ENCODE data around the gene IFNW1. TPM values are rescaled to one million over a fixed set of nuclear protein-coding genes. Genes with fewer than 3 reads are reported as not detected.
"Not testable (repeated sequence)": the region's sequence is repeated elsewhere in the genome, so short reads cannot be mapped to it uniquely, and the experiment has no call there.

The IFNW1 gene
- total and polyA plus RNA-seq, 2 experiments from 2014 or later, result not detected

- Histone ChIP-seq H3K79me2 (ENCODE audit: insufficient read depth) (no peaks in the 10 kb centered on the region), H2AFZ (no peak overlapping the region), H3K4me3 (no peak overlapping the region), H3K9ac (no peak overlapping the region), H3K27ac (no peak overlapping the region), H3K9me3 (ENCODE audit: low read depth) (no peaks in the 10 kb centered on the region), H4K20me1 (ENCODE audit: insufficient read depth) (no peaks in the 10 kb centered on the region), H3K4me1 (ENCODE audit: insufficient read depth) (no peaks in the 10 kb centered on the region), H3K9me2 (ENCODE audit: insufficient read depth) (no peaks in the 10 kb centered on the region), H3K27me3 (replicated peaks; ENCODE audit: insufficient read depth) (peaks cover 10% of the 10 kb centered on the region), H3K36me3 (ENCODE audit: low read depth) (no peaks in the 10 kb centered on the region), H3K4me2 (ENCODE audit: unreplicated experiment) (no peak overlapping the region), H3F3A (ENCODE audit: insufficient read depth) (no peaks in the 10 kb centered on the region)
- in situ Hi-C loops (cut with MboI), result no loop called here
- no peak for TF ChIP-seq EZH2 (IDR thresholded peaks at IDR 0.05; ENCODE audit: insufficient read depth, poor library complexity, severe bottlenecking)
- no peak for TF ChIP-seq EZH2phosphoT487 (IDR thresholded peaks at IDR 0.05; ENCODE audit: insufficient read depth, low read depth)
- 27 to 41% methylated on average over 1 of the region's 1 CpG for WGBS, 2 experiments (ENCODE audit: low coverage in 1 of 2, low lambda C conversion rate in 2 of 2, missing lambda C conversion rate in 2 of 2)
- no peak for DNase-seq
Observed at GRCh38 chr9:21137020-21137419, 4.6 kb downstream of the IFNW1 start.

GRCh38 chr9:21135736-21136135 is 5.9 kb downstream of the IFNW1 start:
- Histone ChIP-seq H2AFZ (no peak overlapping the region), H3K9ac (no peak overlapping the region), H3K27me3 (replicated peaks; ENCODE audit: insufficient read depth) (peaks cover 10% of the 10 kb centered on the region), H3K4me1 (ENCODE audit: insufficient read depth) (no peaks in the 10 kb centered on the region), H3K4me3 (no peak overlapping the region), H3K36me3 (ENCODE audit: low read depth) (no peaks in the 10 kb centered on the region), H3F3A (ENCODE audit: insufficient read depth) (no peaks in the 10 kb centered on the region), H3K9me2 (ENCODE audit: insufficient read depth) (no peaks in the 10 kb centered on the region), H3K27ac (no peak overlapping the region), H3K4me2 (ENCODE audit: unreplicated experiment) (no peak overlapping the region), H3K9me3 (ENCODE audit: low read depth) (no peaks in the 10 kb centered on the region), H3K79me2 (ENCODE audit: insufficient read depth) (no peaks in the 10 kb centered on the region), H4K20me1 (ENCODE audit: insufficient read depth) (no peaks in the 10 kb centered on the region)
- in situ Hi-C loops (cut with MboI), result no loop called here
- no peak for DNase-seq
- TF ChIP-seq EZH2phosphoT487 (IDR thresholded peaks at IDR 0.05; ENCODE audit: insufficient read depth, low read depth) (no peak), EZH2 (IDR thresholded peaks at IDR 0.05; ENCODE audit: insufficient read depth, poor library complexity, severe bottlenecking) (no peak)
- WGBS, 2 experiments (ENCODE audit: low coverage in 1 of 2, low lambda C conversion rate in 2 of 2, missing lambda C conversion rate in 2 of 2), result 64 to 67% methylated on average over 3 of the region's 3 CpGs

GRCh38 chr9:21128186-21128585 is 13.4 kb downstream of the IFNW1 start:
- H3K9me2 ChIP-seq (ENCODE audit: insufficient read depth); H3K9me3 ChIP-seq (ENCODE audit: low read depth); H3K4me3 ChIP-seq; DNase-seq; H3K4me2 ChIP-seq (ENCODE audit: unreplicated experiment); H3K36me3 ChIP-seq (ENCODE audit: low read depth); H3K9ac ChIP-seq; H2AFZ ChIP-seq; H3K79me2 ChIP-seq (ENCODE audit: insufficient read depth); H3K4me1 ChIP-seq (ENCODE audit: insufficient read depth); H3K27ac ChIP-seq; H4K20me1 ChIP-seq (ENCODE audit: insufficient read depth); H3F3A ChIP-seq (ENCODE audit: insufficient read depth); in situ Hi-C loops (cut with MboI): not testable (repeated sequence)
- H3K27me3 ChIP-seq (replicated peaks; ENCODE audit: insufficient read depth), result peaks cover 14% of the 10 kb centered on the region

- H3K79me2 ChIP-seq (ENCODE audit: insufficient read depth), result no peaks in the 10 kb centered on the region
- 52 to 65% methylated on average over 4 of the region's 4 CpGs for WGBS, 2 experiments (ENCODE audit: low coverage in 1 of 2, low lambda C conversion rate in 2 of 2, missing lambda C conversion rate in 2 of 2)
- no peaks in the 10 kb centered on the region for H4K20me1 ChIP-seq (ENCODE audit: insufficient read depth)
- no peaks in the 10 kb centered on the region for H3K36me3 ChIP-seq (ENCODE audit: low read depth)
- H3K27me3 ChIP-seq (replicated peaks; ENCODE audit: insufficient read depth), result peaks cover 19% of the 10 kb centered on the region
- no peaks in the 10 kb centered on the region for H3K4me1 ChIP-seq (ENCODE audit: insufficient read depth)
- in situ Hi-C loops (cut with MboI), result loop anchor here (25.0 kb wide), 1 partner anchor 234 kb away; no protein-coding TSS in a partner anchor
- no peak overlapping the region for H3K4me2 ChIP-seq (ENCODE audit: unreplicated experiment)
- H3K9ac ChIP-seq, result no peak overlapping the region
- no peaks in the 10 kb centered on the region for H3F3A ChIP-seq (ENCODE audit: insufficient read depth)
- TF ChIP-seq EZH2phosphoT487 (IDR thresholded peaks at IDR 0.05; ENCODE audit: insufficient read depth, low read depth) (no peak), EZH2 (IDR thresholded peaks at IDR 0.05; ENCODE audit: insufficient read depth, poor library complexity, severe bottlenecking) (no peak)
- no peaks in the 10 kb centered on the region for H3K9me3 ChIP-seq (ENCODE audit: low read depth)
- no peak overlapping the region for H3K27ac ChIP-seq
- no peaks in the 10 kb centered on the region for H3K9me2 ChIP-seq (ENCODE audit: insufficient read depth)
- H2AFZ ChIP-seq, result no peak overlapping the region
- no peak for DNase-seq
- H3K4me3 ChIP-seq, result no peak overlapping the region
Observed at GRCh38 chr9:21121595-21122251, 19.9 kb downstream of the IFNW1 start.

GRCh38 chr9:21121079-21121478 is 20.6 kb downstream of the IFNW1 start:
- H3K4me3 ChIP-seq, result no peak overlapping the region
- no peaks in the 10 kb centered on the region for H3K36me3 ChIP-seq (ENCODE audit: low read depth)
- H3K4me1 ChIP-seq (ENCODE audit: insufficient read depth), result no peaks in the 10 kb centered on the region
- 56 to 66% methylated on average over 2 of the region's 2 CpGs for WGBS, 2 experiments (ENCODE audit: low coverage in 1 of 2, low lambda C conversion rate in 2 of 2, missing lambda C conversion rate in 2 of 2)
- no peaks in the 10 kb centered on the region for H3K9me2 ChIP-seq (ENCODE audit: insufficient read depth)
- H3K4me2 ChIP-seq (ENCODE audit: unreplicated experiment), result no peak overlapping the region
- no peaks in the 10 kb centered on the region for H3F3A ChIP-seq (ENCODE audit: insufficient read depth)
- no peak overlapping the region for H3K9ac ChIP-seq
- no peaks in the 10 kb centered on the region for H3K79me2 ChIP-seq (ENCODE audit: insufficient read depth)
- in situ Hi-C loops (cut with MboI), result loop anchor here (25.0 kb wide), 1 partner anchor 234 kb away; no protein-coding TSS in a partner anchor
- no peaks in the 10 kb centered on the region for H3K9me3 ChIP-seq (ENCODE audit: low read depth)
- TF ChIP-seq EZH2 (IDR thresholded peaks at IDR 0.05; ENCODE audit: insufficient read depth, poor library complexity, severe bottlenecking), result no peak
- TF ChIP-seq EZH2phosphoT487 (IDR thresholded peaks at IDR 0.05; ENCODE audit: insufficient read depth, low read depth), result no peak
- H3K27ac ChIP-seq, result no peak overlapping the region
- no peak overlapping the region for H2AFZ ChIP-seq
- no peak for DNase-seq
- H4K20me1 ChIP-seq (ENCODE audit: insufficient read depth), result no peaks in the 10 kb centered on the region
- peaks cover 19% of the 10 kb centered on the region for H3K27me3 ChIP-seq (replicated peaks; ENCODE audit: insufficient read depth)
